HepG2 (cell line): ENCODE measurements around the gene RDH11. TPM values are rescaled to one million over a fixed set of nuclear protein-coding genes. Genes with fewer than 3 reads are reported as not detected.

ENCODE experiments used
- ATM ChIP-seq: fragments of 450-650 bp; IDR thresholded peaks from 2 replicates; pipeline ENCODE4 v1.7.1; 2017; ENCODE audit warnings: mild to moderate bottlenecking, borderline replicate concordance
- CBX5 ChIP-seq: sonication (generic); formaldehyde crosslinking; IDR thresholded peaks from 2 replicates; pipeline ENCODE4 v1.4.0; 2020; ENCODE audit warnings: missing genetic modification reagents, borderline replicate concordance
- CEBPB ChIP-seq: IDR thresholded peaks from 2 replicates; pipeline ENCODE4 v1.6.1; 2011; ENCODE audit warnings: low read depth, low read length, improper control_type of control experiment, borderline replicate concordance
- FOXK2 ChIP-seq: fragments of 450-650 bp; IDR thresholded peaks from 2 replicates; pipeline ENCODE4 v1.6.1; 2016
- FOXO4 ChIP-seq: sonication (generic); formaldehyde crosslinking; conservative IDR thresholded peaks from 2 replicates; pipeline ENCODE4 v1.8.1; 2023; ENCODE audit warnings: missing genetic modification reagents
- HCFC1 ChIP-seq: fragments of 150-350 bp; IDR thresholded peaks from 2 replicates; pipeline ENCODE4 v1.6.1; 2014; ENCODE audit warnings: low read depth, low read length
- HNRNPL ChIP-seq: fragments of 200-400 bp; formaldehyde crosslinking; IDR thresholded peaks from 2 replicates; pipeline ENCODE4 v1.6.1; 2017; ENCODE audit warnings: mild to moderate bottlenecking, low read depth, low read length
- MTF2 ChIP-seq: sonication (generic); formaldehyde crosslinking; IDR thresholded peaks from 2 replicates; pipeline ENCODE4 v1.5.0; 2020; ENCODE audit warnings: missing genetic modification reagents, borderline replicate concordance
- MXI1 ChIP-seq: IDR thresholded peaks from 3 replicates; pipeline ENCODE4 v1.6.1; 2012; ENCODE audit warnings: low read depth, low read length, inconsistent platforms, borderline replicate concordance
- NCOA2 ChIP-seq: sonication (generic); formaldehyde crosslinking; IDR thresholded peaks from 2 replicates; pipeline ENCODE4 v1.8.0; 2022; ENCODE audit warnings: inconsistent platforms
- PHF21A ChIP-seq: sonication (generic); formaldehyde crosslinking; IDR thresholded peaks from 2 replicates; pipeline ENCODE4 v1.5.0; 2020; ENCODE audit warnings: mild to moderate bottlenecking, missing genetic modification reagents
- POLR2G ChIP-seq: fragments of 200-400 bp; formaldehyde crosslinking; IDR thresholded peaks from 2 replicates; pipeline ENCODE4 v1.6.1; 2018; ENCODE audit warnings: mild to moderate bottlenecking, low read depth, low read length, moderate library complexity
- SP4 ChIP-seq: sonication (generic); formaldehyde crosslinking; IDR thresholded peaks from 2 replicates; pipeline ENCODE4 v1.8.1; 2023; ENCODE audit warnings: mild to moderate bottlenecking, missing genetic modification reagents
- TFDP2 ChIP-seq: sonication (generic); formaldehyde crosslinking; IDR thresholded peaks from 2 replicates; pipeline ENCODE4 v1.4.0; 2020; ENCODE audit warnings: missing genetic modification reagents
- TOE1 ChIP-seq: sonication (generic); formaldehyde crosslinking; IDR thresholded peaks from 2 replicates; pipeline ENCODE4 v1.4.0; 2020; ENCODE audit warnings: mild to moderate bottlenecking, missing genetic modification reagents
- TOPORS ChIP-seq: sonication (generic); formaldehyde crosslinking; IDR thresholded peaks from 2 replicates; pipeline ENCODE4 v1.8.0; 2023; ENCODE audit warnings: mild to moderate bottlenecking, missing genetic modification reagents
- U2AF1 ChIP-seq: fragments of 200-400 bp; formaldehyde crosslinking; optimal IDR thresholded peaks from 2 replicates; pipeline ENCODE3; 2017; ENCODE audit warnings: mild to moderate bottlenecking, low read depth, low read length
- ZBTB25 ChIP-seq: IDR thresholded peaks from 2 replicates; pipeline ENCODE4 v1.6.1; 2018; ENCODE audit warnings: missing genetic modification reagents
- ZC3H13 ChIP-seq: sonication (generic); formaldehyde crosslinking; IDR thresholded peaks from 2 replicates; pipeline ENCODE4 v1.8.1; 2023; ENCODE audit warnings: mild to moderate bottlenecking, missing genetic modification reagents, moderate library complexity
- ZFP37 ChIP-seq: sonication (generic); formaldehyde crosslinking; IDR thresholded peaks from 2 replicates; pipeline ENCODE4 v1.4.0; 2020; ENCODE audit warnings: missing genetic modification reagents, borderline replicate concordance
- ZNF121 ChIP-seq: sonication (generic); formaldehyde crosslinking; IDR thresholded peaks from 2 replicates; pipeline ENCODE4 v1.5.0; 2020; ENCODE audit warnings: mild to moderate bottlenecking, missing genetic modification reagents
- ZNF274 ChIP-seq: sonication (generic); formaldehyde crosslinking; IDR thresholded peaks from 2 replicates; pipeline ENCODE4 v1.5.1; 2020; ENCODE audit warnings: mild to moderate bottlenecking, missing genetic modification reagents
- ZNF574 ChIP-seq: sonication (generic); formaldehyde crosslinking; IDR thresholded peaks from 2 replicates; pipeline ENCODE4 v1.4.0; 2020; ENCODE audit warnings: missing genetic modification reagents
- ZNF790 ChIP-seq: sonication (generic); formaldehyde crosslinking; IDR thresholded peaks from 2 replicates; pipeline ENCODE4 v1.8.0; 2022; ENCODE audit warnings: missing genetic modification reagents, mild to moderate bottlenecking, borderline replicate concordance
- polyA plus RNA-seq, 8 experiments: library from polyadenylated mRNA; depleted of rRNA in 3 of 8; stranded (reverse) in 7 of 8; unstranded in 1 of 8; fragments of >200 nt; fragmentation: Illumina TruSeq in 4 of 8; extraction: Trizol in 4 of 8; gene quantifications; 2 replicates each; pipeline versions ENCODE4 v1.2.1 to v1.2.3, GENCODE V29; 2011 to 2016; ENCODE audit warnings: low read depth in 4 of 8, missing spikeins in 1 of 8, mixed read lengths in 1 of 8; ENCODE audit not compliant: insufficient read depth in 1 of 8
- total RNA-seq, 5 experiments: library from RNA; depleted of rRNA; stranded (reverse); fragments of >200 nt; fragmentation: Illumina TruSeq; extraction: Trizol; gene quantifications; 2 replicates each; pipeline ENCODE4 v1.2.3, GENCODE V29; 2016; ENCODE audit warnings: low read depth in 1 of 5

RDH11 gene
- total and polyA plus RNA-seq, 2 of the 13 experiments (the other 11 are each of a cell fraction or from before 2014, with no cell fraction given), result 106 to 131 TPM

GRCh38 chr14:67729072-67729885, 33.7 kb upstream of the RDH11 start (continued):
- TF ChIP-seq ZNF574 (CRISPR knock-in tag), result peak; percentile 74; the same call in 1 of the 2 replicates
- peak; percentile 82; the same call in 1 of the 2 replicates for TF ChIP-seq CBX5 (CRISPR knock-in tag)
- no peak for TF ChIP-seq SP4
- TF ChIP-seq TOE1 (CRISPR knock-in tag), result no peak
- 0 out of 2 replicates have a peak, but pooled peaks have one; percentile 47 for TF ChIP-seq HNRNPL
- peak; percentile 50; the same call in 1 of the 2 replicates for TF ChIP-seq TFDP2 (CRISPR knock-in tag)
- TF ChIP-seq ZNF790 (CRISPR knock-in tag), result no peak
- 0 out of 2 replicates have a peak, but pooled peaks have one; percentile 54 for TF ChIP-seq TOPORS
- TF ChIP-seq NCOA2 (CRISPR knock-in tag), result 0 out of 2 replicates have a peak, but pooled peaks have one; percentile 26
- TF ChIP-seq POLR2G, result peak; percentile 64
- TF ChIP-seq FOXK2, result no peak
- no peak for TF ChIP-seq HCFC1
- TF ChIP-seq PHF21A (CRISPR knock-in tag), result peak; percentile 63; the same call in 1 of the 2 replicates
- peak; percentile 94 for TF ChIP-seq CEBPB
- no peak for TF ChIP-seq ZFP37
- TF ChIP-seq ZBTB25 (CRISPR knock-in tag), result no peak
- peak; percentile 20; the same call in 1 of the 2 replicates for TF ChIP-seq ZNF274 (CRISPR knock-in tag)
- TF ChIP-seq U2AF1, result no peak
- 0 out of 2 replicates have a peak, but pooled peaks have one; percentile 93 for TF ChIP-seq FOXO4 (CRISPR knock-in tag)
- no peak for TF ChIP-seq ATM
- 0 out of 2 replicates have a peak, but pooled peaks have one; percentile 58 for TF ChIP-seq ZC3H13 (CRISPR knock-in tag)
- peak; percentile 20; the same call in 1 of the 3 replicates for TF ChIP-seq MXI1
- TF ChIP-seq MTF2 (CRISPR knock-in tag), result peak; percentile 83; the same call in 1 of the 2 replicates
- TF ChIP-seq ZNF121 (CRISPR knock-in tag), result peak; percentile 61; the same call in 1 of the 2 replicates
